Measurements from ENCODE around the gene ZRANB1. TPM values are rescaled to one million over a fixed set of nuclear protein-coding genes. Genes with fewer than 3 reads are reported as not detected.
A peak's percentile ranks its signal among the peaks of the same experiment; 100 is the strongest.

The ZRANB1 gene
- total RNA-seq, 2 donors from 2014 or later: 26.0 to 26.9 TPM

- H3K4me3 Mint-ChIP-seq: no peak overlapping the region
- H3K36me3 Mint-ChIP-seq (ENCODE audit: low read depth): peaks cover 26% of the 10 kb centered on the region
- Histone ChIP-seq H3K9me3 (ENCODE audit: control insufficient read depth, low read length) (no peaks in the 10 kb centered on the region), H3K4me3 (ENCODE audit: low read length) (no peak overlapping the region), H3K27me3 (ENCODE audit: control insufficient read depth, insufficient read depth, low read length, poor library complexity, severe bottlenecking) (no peaks in the 10 kb centered on the region), H3K9ac (ENCODE audit: extremely low read depth, low read length, poor library complexity, severe bottlenecking) (no peak overlapping the region), H3K27ac (ENCODE audit: low read depth, low read length) (no peak overlapping the region), H3K4me1 (ENCODE audit: control insufficient read depth, insufficient read depth, low read length) (no peaks in the 10 kb centered on the region), H3K36me3 (ENCODE audit: control insufficient read depth, insufficient read depth, low read length) (peaks cover 41% of the 10 kb centered on the region)
- H3K27ac Mint-ChIP-seq: no peak overlapping the region
- WGBS, 2 experiments (ENCODE audit: insufficient coverage in 1 of 2, insufficient read length in 1 of 2): 83 to 91% methylated on average over 3 to 5 of the region's 7 CpGs
- no peaks in the 10 kb centered on the region for H3K9me3 Mint-ChIP-seq
- DNase-seq: no peak
- no peaks in the 10 kb centered on the region for H3K27me3 Mint-ChIP-seq (ENCODE audit: insufficient read depth)
- H3K4me1 Mint-ChIP-seq: peaks cover 4% of the 10 kb centered on the region
- TF ChIP-seq CTCF (conservative IDR thresholded peaks at IDR 0.05): no peak
Measured at GRCh38 chr10:124963866-124964720, 22.2 kb downstream of the ZRANB1 start.

GRCh38 chr10:124966008-124966407 lies 24.1 kb downstream of the ZRANB1 start:
- H3K4me3 ChIP-seq (ENCODE audit: low read length): no peak overlapping the region
- no peak overlapping the region for H3K4me3 Mint-ChIP-seq
- DNase-seq: no peak

GRCh38 chr10:124967255-124967654 lies 25.3 kb downstream of the ZRANB1 start:
- Mint-ChIP-seq H3K27ac (peak overlapping the region; percentile 22), H3K36me3 (ENCODE audit: low read depth) (peaks cover 36% of the 10 kb centered on the region), H3K4me3 (no peak overlapping the region), H3K9me3 (no peaks in the 10 kb centered on the region), H3K4me1 (peaks cover 4% of the 10 kb centered on the region), H3K27me3 (ENCODE audit: insufficient read depth) (no peaks in the 10 kb centered on the region)
- no peaks in the 10 kb centered on the region for H3K4me1 ChIP-seq (ENCODE audit: control insufficient read depth, insufficient read depth, low read length)
- H3K9me3 ChIP-seq (ENCODE audit: control insufficient read depth, low read length): no peaks in the 10 kb centered on the region
- H3K9ac ChIP-seq (ENCODE audit: extremely low read depth, low read length, poor library complexity, severe bottlenecking): no peak overlapping the region
- no peaks in the 10 kb centered on the region for H3K27me3 ChIP-seq (ENCODE audit: control insufficient read depth, insufficient read depth, low read length, poor library complexity, severe bottlenecking)
- TF ChIP-seq CTCF (conservative IDR thresholded peaks at IDR 0.05): no peak
- WGBS, 2 experiments (ENCODE audit: insufficient coverage in 1 of 2, insufficient read length in 1 of 2): 81 to 100% methylated on average over 1 to 2 of the region's 2 CpGs
- H3K4me3 ChIP-seq (ENCODE audit: low read length): no peak overlapping the region
- DNase-seq: no peak
- peaks cover 54% of the 10 kb centered on the region for H3K36me3 ChIP-seq (ENCODE audit: control insufficient read depth, insufficient read depth, low read length)
- H3K27ac ChIP-seq (ENCODE audit: low read depth, low read length): no peak overlapping the region

More at GRCh38 chr10:124966008-124966407, 24.1 kb downstream of the ZRANB1 start:
- 99 to 100% methylated on average over 1 to 5 of the region's 5 CpGs for WGBS, 2 experiments (ENCODE audit: insufficient coverage in 1 of 2, insufficient read length in 1 of 2)
- H3K9me3 Mint-ChIP-seq: no peaks in the 10 kb centered on the region
- H3K27me3 Mint-ChIP-seq (ENCODE audit: insufficient read depth): no peaks in the 10 kb centered on the region
- Histone ChIP-seq H3K27me3 (ENCODE audit: control insufficient read depth, insufficient read depth, low read length, poor library complexity, severe bottlenecking) (no peaks in the 10 kb centered on the region), H3K9me3 (ENCODE audit: control insufficient read depth, low read length) (no peaks in the 10 kb centered on the region), H3K4me1 (ENCODE audit: control insufficient read depth, insufficient read depth, low read length) (no peaks in the 10 kb centered on the region), H3K36me3 (ENCODE audit: control insufficient read depth, insufficient read depth, low read length) (peaks cover 46% of the 10 kb centered on the region), H3K9ac (ENCODE audit: extremely low read depth, low read length, poor library complexity, severe bottlenecking) (no peak overlapping the region), H3K27ac (ENCODE audit: low read depth, low read length) (no peak overlapping the region)
- TF ChIP-seq CTCF (conservative IDR thresholded peaks at IDR 0.05): no peak
- peaks cover 33% of the 10 kb centered on the region for H3K36me3 Mint-ChIP-seq (ENCODE audit: low read depth)
- H3K4me1 Mint-ChIP-seq: peaks cover 4% of the 10 kb centered on the region
- H3K27ac Mint-ChIP-seq: peak overlapping the region; percentile 17
